Left ventricle myocardium inferior (tissue), 1 donor: Measurements from ENCODE around the gene NLRP14. TPM values are rescaled to one million over a fixed set of nuclear protein-coding genes. Genes with fewer than 3 reads are reported as not detected.

ENCODE experiments used
- DNase-seq: peaks from one replicate; pipeline ENCODE4 v3.0.0-alpha.2; 2020
- H3K27ac ChIP-seq: fragments of 200-600 bp; replicated peaks from 2 replicates; pipeline ENCODE4 v1.8.0; 2021
- H3K27me3 ChIP-seq: fragments of 200-600 bp; 2 replicates; pipeline ENCODE4 v1.8.0; 2021; ENCODE audit warnings: low read depth
- H3K36me3 ChIP-seq: fragments of 200-600 bp; 2 replicates; pipeline ENCODE4 v1.8.0; 2021
- H3K4me1 ChIP-seq: fragments of 200-600 bp; 2 replicates; pipeline ENCODE4 v1.8.0; 2021
- H3K4me3 ChIP-seq: fragments of 200-600 bp; 2 replicates; pipeline ENCODE4 v1.8.0; 2021; ENCODE audit warnings: mild to moderate bottlenecking, moderate library complexity
- H3K9me3 ChIP-seq: fragments of 200-600 bp; replicated peaks from 2 replicates; pipeline ENCODE4 v1.8.0; 2021
- intact Hi-C: fragments of 100-400 bp; cut with micrococcal nuclease; formaldehyde crosslinking; loops from one replicate; pipeline ENCODE4 v1.11.0; 2022
- total RNA-seq: library from RNA; stranded (reverse); fragmentation: NEBNext Ultra II Directional; extraction: Animal tissue kit (Norgen Biotek cat#: 25700); gene quantifications from one replicate; pipeline ENCODE4 v1.2.1, GENCODE V29; 2021
- TF ChIP-seq, protein P1 (sequence below): fragments of 200-600 bp; IDR thresholded peaks from 2 replicates; pipeline ENCODE4 v1.8.0; 2021; ENCODE audit warnings: antibody characterized with exemption, mild to moderate bottlenecking, borderline replicate concordance
- donor health status: DM: no; HTN: yes; CAD: no; lungs with severe emphysema.

The NLRP14 gene
- total RNA-seq, 1 donor from 2014 or later, result not detected

DNA sequence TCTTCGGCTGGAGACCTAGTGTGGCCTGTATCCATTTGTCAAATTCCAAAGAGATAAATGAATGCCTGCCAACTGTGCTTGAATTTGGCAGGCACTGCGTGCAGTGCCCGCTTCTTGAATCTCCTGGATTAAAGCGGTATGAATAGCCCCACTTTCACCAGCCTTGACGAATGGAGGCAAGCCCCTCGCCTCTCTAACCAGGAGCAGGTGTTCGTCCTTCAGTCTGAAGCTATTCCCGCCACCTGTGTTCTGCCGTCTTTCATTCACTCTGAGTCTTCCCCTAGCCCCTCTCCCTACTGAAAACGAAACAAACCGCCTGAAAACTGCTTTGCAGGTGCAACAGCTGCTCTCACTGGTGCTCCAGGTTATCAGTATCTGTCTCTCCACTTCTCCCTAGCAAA lies 11.2 kb downstream of the NLRP14 start:
- H3K9me3 ChIP-seq, result no peaks in the 10 kb centered on the region
- H3K27me3 ChIP-seq, result no peaks in the 10 kb centered on the region
- TF ChIP-seq, protein P1, sequence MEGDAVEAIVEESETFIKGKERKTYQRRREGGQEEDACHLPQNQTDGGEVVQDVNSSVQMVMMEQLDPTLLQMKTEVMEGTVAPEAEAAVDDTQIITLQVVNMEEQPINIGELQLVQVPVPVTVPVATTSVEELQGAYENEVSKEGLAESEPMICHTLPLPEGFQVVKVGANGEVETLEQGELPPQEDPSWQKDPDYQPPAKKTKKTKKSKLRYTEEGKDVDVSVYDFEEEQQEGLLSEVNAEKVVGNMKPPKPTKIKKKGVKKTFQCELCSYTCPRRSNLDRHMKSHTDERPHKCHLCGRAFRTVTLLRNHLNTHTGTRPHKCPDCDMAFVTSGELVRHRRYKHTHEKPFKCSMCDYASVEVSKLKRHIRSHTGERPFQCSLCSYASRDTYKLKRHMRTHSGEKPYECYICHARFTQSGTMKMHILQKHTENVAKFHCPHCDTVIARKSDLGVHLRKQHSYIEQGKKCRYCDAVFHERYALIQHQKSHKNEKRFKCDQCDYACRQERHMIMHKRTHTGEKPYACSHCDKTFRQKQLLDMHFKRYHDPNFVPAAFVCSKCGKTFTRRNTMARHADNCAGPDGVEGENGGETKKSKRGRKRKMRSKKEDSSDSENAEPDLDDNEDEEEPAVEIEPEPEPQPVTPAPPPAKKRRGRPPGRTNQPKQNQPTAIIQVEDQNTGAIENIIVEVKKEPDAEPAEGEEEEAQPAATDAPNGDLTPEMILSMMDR, result no peak
- no peak overlapping the region for H3K27ac ChIP-seq
- no peak for DNase-seq
- intact Hi-C loops, result no loop called here
- H3K36me3 ChIP-seq, result no peaks in the 10 kb centered on the region
- no peak overlapping the region for H3K4me3 ChIP-seq
- H3K4me1 ChIP-seq, result no peaks in the 10 kb centered on the region

DNA sequence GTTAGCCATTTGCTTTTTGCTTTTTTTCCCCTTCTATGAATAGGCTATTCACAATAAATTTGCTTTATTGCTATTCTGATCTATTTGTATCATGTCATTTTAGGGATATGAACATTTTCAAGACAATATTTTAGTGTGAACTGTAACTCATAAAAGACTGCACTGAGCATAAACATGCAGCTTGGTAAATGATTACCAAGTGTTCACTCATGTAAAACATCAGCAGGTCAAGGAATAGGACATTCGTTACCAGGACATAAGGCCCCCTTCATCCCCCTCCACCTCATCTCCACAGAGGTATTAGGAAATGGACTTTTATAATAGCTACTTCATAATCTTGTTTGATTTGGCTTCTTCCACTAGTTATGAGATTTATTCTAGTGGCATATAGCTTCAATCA lies 12.4 kb downstream of the NLRP14 start:
- Histone ChIP-seq H3K4me3 (no peak overlapping the region), H3K27ac (no peak overlapping the region), H3K36me3 (no peaks in the 10 kb centered on the region), H3K27me3 (no peaks in the 10 kb centered on the region), H3K9me3 (no peaks in the 10 kb centered on the region), H3K4me1 (no peaks in the 10 kb centered on the region)
- DNase-seq, result no peak
- TF ChIP-seq, protein P1, result no peak
- intact Hi-C loops, result no loop called here

DNA sequence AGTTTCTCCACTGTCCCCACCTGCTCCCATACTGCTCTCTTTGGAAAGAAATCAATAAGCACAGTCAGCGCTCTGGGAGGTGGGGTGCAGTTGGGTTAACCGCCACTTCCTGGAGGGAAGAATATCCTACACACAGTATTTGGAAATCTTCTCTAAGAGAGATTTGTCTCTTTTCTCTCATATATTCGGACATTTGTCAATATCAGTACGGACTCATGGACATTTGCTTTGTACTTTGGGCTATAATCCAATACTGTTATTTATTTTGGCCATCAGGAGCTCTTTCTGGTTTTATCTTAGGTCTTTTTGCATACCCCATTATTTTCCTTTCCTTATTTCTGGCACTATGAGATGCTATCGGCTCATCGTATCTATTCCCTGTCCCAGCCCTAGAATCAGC lies 13.7 kb downstream of the NLRP14 start:
- intact Hi-C loops, result no loop called here
- Histone ChIP-seq H3K4me1 (no peaks in the 10 kb centered on the region), H3K27me3 (no peaks in the 10 kb centered on the region), H3K27ac (no peak overlapping the region), H3K4me3 (no peak overlapping the region), H3K36me3 (no peaks in the 10 kb centered on the region), H3K9me3 (no peaks in the 10 kb centered on the region)
- TF ChIP-seq, protein P1, result no peak
- no peak for DNase-seq

GRCh38 chr11:7046474-7047175 lies 26.3 kb downstream of the NLRP14 start:
- Histone ChIP-seq H3K9me3 (no peaks in the 10 kb centered on the region), H3K27me3 (no peaks in the 10 kb centered on the region), H3K4me1 (no peaks in the 10 kb centered on the region), H3K36me3 (no peaks in the 10 kb centered on the region), H3K4me3 (no peak overlapping the region), H3K27ac (no peak overlapping the region)
- no peak for DNase-seq
- TF ChIP-seq, protein P1, result no peak
- intact Hi-C loops, result no loop called here

DNA sequence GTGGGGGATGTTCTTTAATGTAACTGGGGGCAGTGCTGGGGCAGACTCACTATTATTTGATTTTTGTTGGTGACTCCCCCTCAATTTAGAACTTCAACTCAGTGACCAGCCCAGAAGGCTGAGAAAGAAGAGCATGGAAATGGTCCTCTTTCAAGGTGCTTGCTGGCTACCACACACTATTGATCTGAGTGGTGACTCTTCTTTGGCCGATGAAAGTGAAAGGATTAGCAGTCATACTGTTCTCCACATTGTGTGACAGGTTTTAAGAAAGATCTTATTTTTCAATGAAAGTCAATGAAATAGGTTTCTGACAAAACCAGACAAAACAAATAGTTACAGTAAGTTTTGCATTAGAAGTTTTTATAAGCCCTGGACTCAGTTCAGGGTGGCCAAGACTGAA lies 29.9 kb downstream of the NLRP14 start:
- Histone ChIP-seq H3K36me3 (no peaks in the 10 kb centered on the region), H3K4me3 (no peak overlapping the region), H3K27me3 (no peaks in the 10 kb centered on the region), H3K27ac (no peak overlapping the region), H3K9me3 (no peaks in the 10 kb centered on the region), H3K4me1 (no peaks in the 10 kb centered on the region)
- no peak for DNase-seq
- intact Hi-C loops, result no loop called here
- TF ChIP-seq, protein P1, result no peak
